Mesodermal cell (in vitro differentiated cells): ENCODE data around the gene DENND2C.
"Not testable (repeated sequence)": the region's sequence is repeated elsewhere in the genome, so short reads cannot be mapped to it uniquely, and the experiment has no call there.

Source experiments
- H3K27ac ChIP-seq: 2 replicates; pipeline ENCODE4 v1.7.0; 2013; ENCODE audit warnings: mild to moderate bottlenecking, low read depth, low read length, moderate library complexity; ENCODE audit not compliant: severe bottlenecking
- H3K36me3 ChIP-seq: 2 replicates; pipeline ENCODE4 v1.7.1; 2013; ENCODE audit warnings: mild to moderate bottlenecking, low read length, moderate library complexity; ENCODE audit not compliant: control insufficient read depth, insufficient read depth
- H3K4me1 ChIP-seq: one replicate; pipeline ENCODE4 v1.7.1; 2013; ENCODE audit warnings: mild to moderate bottlenecking, low read length; ENCODE audit not compliant: insufficient read depth, control insufficient read depth, poor library complexity, severe bottlenecking
- H3K4me3 ChIP-seq: 2 replicates; pipeline ENCODE4 v1.7.0; 2013; ENCODE audit warnings: low read length, control low read depth, mild to moderate bottlenecking; ENCODE audit not compliant: insufficient read depth, poor library complexity, severe bottlenecking; ENCODE audit errors: extremely low read depth
- H3K9me3 ChIP-seq: 2 replicates; pipeline ENCODE4 v1.7.1; 2013; ENCODE audit warnings: mild to moderate bottlenecking, low read length, moderate library complexity; ENCODE audit not compliant: control insufficient read depth
- WGBS, 2 experiments: methylation state at CpG; one replicate each; pipeline ENCODE4 v1.1.5; 2013; ENCODE audit warnings: missing lambda C conversion rate in 2 of 2; ENCODE audit not compliant: insufficient coverage in 2 of 2; 5-methylcytosine and 5-hydroxymethylcytosine counted together

The DENND2C gene

GRCh38 chr1:114574365-114574764, 95.5 kb downstream of the DENND2C start:
- H3K36me3 ChIP-seq: peaks cover 97% of the 10 kb centered on the region
- no peak overlapping the region for H3K27ac ChIP-seq
- no CpG with 5 or more reads among the region's 2 CpGs for WGBS, 2 experiments

DNA sequence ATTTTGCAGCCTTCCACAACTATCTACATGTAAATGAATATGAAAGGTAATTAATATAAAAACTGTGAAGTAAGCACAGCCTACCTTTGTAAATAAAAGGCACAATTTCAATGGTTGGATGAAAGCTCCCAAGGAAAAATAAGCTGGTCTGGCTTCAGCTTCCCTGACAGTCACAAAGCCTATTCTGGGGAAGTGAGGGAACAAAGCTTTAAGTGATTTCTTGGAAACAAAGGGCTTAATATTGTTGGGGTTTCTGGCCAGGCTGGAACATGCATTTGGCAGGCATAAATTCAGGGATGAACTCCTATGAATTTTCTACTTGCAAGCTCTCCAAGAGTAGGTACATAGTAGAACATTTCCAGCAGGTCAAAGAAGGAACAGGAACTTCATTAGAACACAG, 105.7 kb downstream of the DENND2C start:
- no peak overlapping the region for H3K4me3 ChIP-seq
- no peak overlapping the region for H3K27ac ChIP-seq
- peaks cover 52% of the 10 kb centered on the region for H3K36me3 ChIP-seq
- no peaks in the 10 kb centered on the region for H3K9me3 ChIP-seq
- H3K4me1 ChIP-seq: no peaks in the 10 kb centered on the region

More at GRCh38 chr1:114574365-114574764, 95.5 kb downstream of the DENND2C start:
- no peaks in the 10 kb centered on the region for H3K9me3 ChIP-seq
- H3K4me3 ChIP-seq: no peak overlapping the region
- H3K4me1 ChIP-seq: no peaks in the 10 kb centered on the region

DNA sequence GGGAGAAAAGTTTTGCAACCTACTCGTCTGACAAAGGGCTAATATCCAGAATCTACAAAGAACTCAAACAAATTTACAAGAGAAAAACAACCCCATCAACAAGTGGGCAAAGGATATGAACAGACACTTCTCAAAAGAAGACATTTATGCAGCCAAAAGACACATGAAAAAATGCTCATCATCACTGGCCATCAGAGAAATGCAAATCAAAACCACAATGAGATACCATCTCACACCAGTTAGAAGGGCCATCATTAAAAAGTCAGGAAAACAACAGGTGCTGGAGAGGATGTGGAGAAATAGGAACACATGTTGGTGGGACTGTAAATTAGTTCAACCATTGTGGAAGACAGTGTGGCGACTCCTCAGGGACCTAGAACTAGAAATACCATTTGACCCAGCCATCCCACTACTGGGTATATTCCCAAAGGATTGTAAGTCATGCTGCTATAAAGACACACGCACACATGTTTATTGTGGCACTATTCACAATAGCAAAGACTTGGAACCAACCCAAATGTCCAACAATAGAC, 106.8 kb downstream of the DENND2C start:
- peaks cover 41% of the 10 kb centered on the region for H3K36me3 ChIP-seq
- not testable (repeated sequence) for H3K9me3 ChIP-seq, H3K4me3 ChIP-seq, H3K27ac ChIP-seq, H3K4me1 ChIP-seq
- WGBS, 2 experiments: no CpG with 5 or more reads among the region's 3 CpGs

- Histone ChIP-seq H3K4me1 (no peaks in the 10 kb centered on the region), H3K9me3 (no peaks in the 10 kb centered on the region), H3K4me3 (no peak overlapping the region), H3K36me3 (peaks cover 25% of the 10 kb centered on the region), H3K27ac (no peak overlapping the region)
- WGBS, 2 experiments: no CpG with 5 or more reads among the region's 1 CpG
These were observed 108.5 kb downstream of the DENND2C start for GRCh38 chr1:114561333-114561732.

- H3K4me3 ChIP-seq: no peak overlapping the region
- H3K36me3 ChIP-seq: peaks cover 5% of the 10 kb centered on the region
- H3K27ac ChIP-seq: no peak overlapping the region
- 76 to 92% methylated on average over 2 of the region's 3 CpGs for WGBS, 2 experiments
- H3K4me1 ChIP-seq: no peaks in the 10 kb centered on the region
- H3K9me3 ChIP-seq: no peaks in the 10 kb centered on the region
These were observed 110.5 kb downstream of the DENND2C start for GRCh38 chr1:114559356-114559755.

GRCh38 chr1:114558544-114558943, 111.3 kb downstream of the DENND2C start:
- WGBS, 2 experiments: no CpG with 5 or more reads among the region's 1 CpG
- Histone ChIP-seq H3K4me1 (no peaks in the 10 kb centered on the region), H3K36me3 (no peaks in the 10 kb centered on the region)

DNA sequence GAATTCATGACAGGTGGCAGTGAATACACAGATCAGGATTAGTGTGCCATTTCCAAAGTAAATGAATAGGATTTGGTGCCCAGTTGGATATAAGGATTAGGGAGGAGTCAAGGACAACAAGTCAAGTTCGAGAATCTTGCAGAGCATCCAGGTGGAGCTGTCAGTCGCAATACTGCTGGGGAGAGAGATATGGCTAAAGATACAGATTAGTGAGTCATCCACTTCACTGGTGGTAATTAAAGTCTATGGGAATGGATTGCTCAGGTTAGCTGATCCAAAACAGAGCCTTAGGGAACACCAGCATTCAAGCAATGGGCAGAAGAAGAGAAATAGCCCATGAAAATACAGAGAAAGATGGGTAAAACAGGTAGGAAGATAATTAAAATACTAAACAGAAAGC, 115.3 kb downstream of the DENND2C start:
- Histone ChIP-seq H3K36me3 (no peaks in the 10 kb centered on the region), H3K27ac (no peak overlapping the region), H3K9me3 (no peaks in the 10 kb centered on the region), H3K4me3 (no peak overlapping the region), H3K4me1 (no peaks in the 10 kb centered on the region)
- WGBS, 2 experiments: 89 to 93% methylated on average over 2 of the region's 2 CpGs

More at GRCh38 chr1:114558544-114558943, 111.3 kb downstream of the DENND2C start:
- Histone ChIP-seq H3K9me3 (no peaks in the 10 kb centered on the region), H3K4me3 (no peak overlapping the region), H3K27ac (no peak overlapping the region)

DNA sequence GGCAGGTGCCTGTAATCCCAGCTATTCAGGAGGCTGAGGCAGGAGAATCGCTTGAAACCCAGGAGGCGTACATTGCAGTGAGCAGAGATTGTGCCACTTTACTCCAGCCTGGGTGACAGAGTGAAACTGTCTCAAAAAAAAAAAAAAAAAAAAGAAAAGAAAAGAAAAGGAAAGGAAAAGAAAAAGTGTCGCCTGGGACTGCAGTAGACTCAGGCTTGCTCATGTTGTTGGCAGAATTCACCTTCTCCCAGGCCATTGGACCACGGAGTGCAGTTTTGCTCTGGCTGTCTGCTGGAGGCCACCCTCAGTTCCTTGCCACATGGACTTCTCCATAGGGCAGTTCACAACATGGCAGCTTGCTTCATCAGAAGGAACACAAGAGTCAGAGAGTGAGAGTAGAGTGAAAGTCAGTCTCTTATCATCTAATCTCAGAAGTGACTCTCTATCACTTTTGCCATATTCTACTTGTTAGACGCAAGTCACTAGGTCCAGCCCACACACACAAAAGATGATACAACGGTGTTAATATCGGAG, 117.7 kb downstream of the DENND2C start:
- Histone ChIP-seq H3K4me1 (no peaks in the 10 kb centered on the region), H3K4me3 (no peak overlapping the region), H3K27ac (no peak overlapping the region), H3K9me3 (no peaks in the 10 kb centered on the region), H3K36me3 (no peaks in the 10 kb centered on the region)
- 80 to 94% methylated on average over 2 to 7 of the region's 7 CpGs for WGBS, 2 experiments

DNA sequence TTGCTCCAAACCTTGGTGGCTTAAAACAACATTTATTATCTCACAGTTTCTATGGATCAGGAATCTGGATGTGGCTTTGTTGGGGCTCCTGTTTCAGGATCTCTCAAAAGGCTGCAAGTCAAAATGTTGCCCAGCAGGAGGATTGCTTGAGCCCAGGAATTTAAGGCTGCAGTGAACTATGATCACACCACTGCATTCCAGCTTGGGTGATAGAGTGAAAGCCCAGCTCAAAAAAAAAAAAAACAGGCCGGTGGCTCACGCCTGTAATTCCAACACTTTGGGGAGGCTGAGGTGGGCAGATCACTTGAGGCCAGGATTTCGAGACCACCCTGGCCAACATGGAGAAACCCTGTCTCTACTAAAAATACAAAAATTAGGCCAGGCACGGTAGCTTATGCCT, 118.4 kb downstream of the DENND2C start:
- WGBS, 2 experiments: 66% methylated on average over 3 of the region's 4 CpGs; no CpG with 5 or more reads in 1 of the 2 experiments

GRCh38 chr1:114550336-114550735, 119.5 kb downstream of the DENND2C start:
- H3K27ac ChIP-seq: no peak overlapping the region
- WGBS, 2 experiments: 83% methylated on average over 1 of the region's 2 CpGs; no CpG with 5 or more reads in 1 of the 2 experiments
- H3K4me1 ChIP-seq: no peaks in the 10 kb centered on the region
- no peaks in the 10 kb centered on the region for H3K36me3 ChIP-seq
- H3K4me3 ChIP-seq: no peak overlapping the region
- H3K9me3 ChIP-seq: no peaks in the 10 kb centered on the region

More for the DNA sequence above, 118.4 kb downstream of the DENND2C start:
- H3K4me1 ChIP-seq: no peaks in the 10 kb centered on the region
- no peaks in the 10 kb centered on the region for H3K36me3 ChIP-seq
- no peaks in the 10 kb centered on the region for H3K9me3 ChIP-seq
- no peak overlapping the region for H3K4me3 ChIP-seq
- H3K27ac ChIP-seq: no peak overlapping the region

DNA sequence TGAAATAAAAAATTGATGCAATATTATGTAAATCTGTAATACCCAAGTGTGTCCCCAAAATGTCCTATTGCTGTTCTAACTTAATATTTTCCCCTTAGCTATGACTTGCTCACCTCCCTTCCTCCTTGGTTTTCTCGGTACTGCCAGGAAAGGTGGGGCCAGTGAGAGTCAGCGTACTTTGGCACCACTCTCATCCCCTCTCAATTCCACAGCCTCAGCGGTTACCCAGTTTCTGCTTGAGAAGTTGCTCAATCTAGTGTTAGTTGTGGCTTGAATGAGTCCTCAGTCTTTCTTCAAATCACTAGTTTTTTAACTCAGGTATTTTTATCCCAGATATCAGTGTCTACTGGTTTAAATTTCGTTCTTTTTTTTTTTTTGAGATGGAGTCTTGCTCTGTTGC, 120.7 kb downstream of the DENND2C start:
- Histone ChIP-seq H3K9me3 (no peaks in the 10 kb centered on the region), H3K4me3 (no peak overlapping the region), H3K36me3 (no peaks in the 10 kb centered on the region), H3K4me1 (no peaks in the 10 kb centered on the region), H3K27ac (no peak overlapping the region)
- 73 to 88% methylated on average over 1 to 2 of the region's 4 CpGs for WGBS, 2 experiments
